H9 (cell line): ENCODE data around the gene TFF1. TPM values are rescaled to one million over a fixed set of nuclear protein-coding genes. Genes with fewer than 3 reads are reported as not detected.

Experiments
- DNase-seq: peaks from one replicate; pipeline ENCODE4 v3.0.0-alpha.2; 2017
- H2AFZ ChIP-seq: one replicate; pipeline ENCODE4 v1.6.1; 2013; ENCODE audit warnings: mild to moderate bottlenecking, low read length, control low read depth, moderate library complexity
- H2AK5ac ChIP-seq: 2 replicates; pipeline ENCODE4 v1.6.1; 2013; ENCODE audit warnings: low read length, control low read depth, mixed read lengths; ENCODE audit not compliant: insufficient read length
- H2BK120ac ChIP-seq: one replicate; pipeline ENCODE4 v1.6.1; 2013; ENCODE audit warnings: low read depth, mild to moderate bottlenecking, low read length, control low read depth, inconsistent platforms; ENCODE audit not compliant: poor library complexity, severe bottlenecking
- H2BK12ac ChIP-seq: 2 replicates; pipeline ENCODE4 v1.6.1; 2013; ENCODE audit warnings: low read length, control low read depth, mixed read lengths, low read depth; ENCODE audit not compliant: insufficient read length
- H2BK15ac ChIP-seq: 2 replicates; pipeline ENCODE4 v1.6.1; 2013; ENCODE audit warnings: low read depth, low read length, control low read depth
- H2BK20ac ChIP-seq: one replicate; pipeline ENCODE4 v1.6.1; 2013; ENCODE audit warnings: low read depth, mild to moderate bottlenecking, low read length, control low read depth, inconsistent platforms; ENCODE audit not compliant: poor library complexity, severe bottlenecking
- H2BK5ac ChIP-seq: 2 replicates; pipeline ENCODE4 v1.6.1; 2013; ENCODE audit warnings: low read length, control low read depth, mixed read lengths; ENCODE audit not compliant: insufficient read length
- H3K14ac ChIP-seq: 2 replicates; pipeline ENCODE4 v1.6.1; 2013; ENCODE audit warnings: low read length, control low read depth; ENCODE audit not compliant: insufficient read depth
- H3K18ac ChIP-seq: 2 replicates; pipeline ENCODE4 v1.6.1; 2013; ENCODE audit warnings: low read depth, mild to moderate bottlenecking, mixed read lengths, low read length, control low read depth; ENCODE audit not compliant: insufficient read length
- H3K23ac ChIP-seq: 2 replicates; pipeline ENCODE4 v1.6.1; 2013; ENCODE audit warnings: low read length, control low read depth, mixed read lengths, low read depth; ENCODE audit not compliant: insufficient read length
- H3K23me2 ChIP-seq: 2 replicates; pipeline ENCODE4 v1.6.1; 2013; ENCODE audit warnings: low read depth, mild to moderate bottlenecking, mixed read lengths, low read length, control low read depth; ENCODE audit not compliant: insufficient read length, poor library complexity, severe bottlenecking
- H3K27ac ChIP-seq: 2 replicates; pipeline ENCODE4 v1.5.1; 2013; ENCODE audit warnings: low read length, control low read depth, mixed read lengths, low read depth; ENCODE audit not compliant: insufficient read length
- H3K27me3 ChIP-seq: 2 replicates; pipeline ENCODE4 v1.6.1; 2013; ENCODE audit warnings: low read length, control low read depth, inconsistent platforms; ENCODE audit not compliant: insufficient read depth
- H3K4ac ChIP-seq: 2 replicates; pipeline ENCODE4 v1.6.1; 2013; ENCODE audit warnings: low read depth, mild to moderate bottlenecking, control low read depth, inconsistent platforms, low read length, moderate library complexity
- H3K4me1 ChIP-seq: 2 replicates; pipeline ENCODE4 v1.6.1; 2013; ENCODE audit warnings: low read length, control low read depth, inconsistent platforms; ENCODE audit not compliant: insufficient read depth
- H3K4me2 ChIP-seq: 2 replicates; pipeline ENCODE4 v1.6.1; 2013; ENCODE audit warnings: low read length, control low read depth, mixed read lengths; ENCODE audit not compliant: insufficient read length, insufficient read depth
- H3K56ac ChIP-seq: 2 replicates; pipeline ENCODE4 v1.6.1; 2013; ENCODE audit warnings: low read depth, mild to moderate bottlenecking, mixed read lengths, low read length, control low read depth; ENCODE audit not compliant: insufficient read length
- H3K79me1 ChIP-seq: 2 replicates; pipeline ENCODE4 v1.6.1; 2013; ENCODE audit warnings: low read depth, mild to moderate bottlenecking, moderate library complexity, low read length, control low read depth, inconsistent platforms; ENCODE audit not compliant: insufficient read depth, poor library complexity, severe bottlenecking
- H3K79me2 ChIP-seq: 2 replicates; pipeline ENCODE4 v1.6.1; 2013; ENCODE audit warnings: low read length, control low read depth, inconsistent platforms; ENCODE audit not compliant: insufficient read depth
- H3K9ac ChIP-seq: 2 replicates; pipeline ENCODE4 v1.6.1; 2013; ENCODE audit warnings: low read length, control low read depth, mixed read lengths; ENCODE audit not compliant: insufficient read length; ENCODE audit errors: extremely low read depth
- H3K9me3 ChIP-seq: one replicate; pipeline ENCODE4 v1.6.1; 2013; ENCODE audit warnings: low read depth, low read length, inconsistent platforms; ENCODE audit not compliant: control insufficient read depth
- H3T11ph ChIP-seq: one replicate; pipeline ENCODE4 v1.6.1; 2013; ENCODE audit warnings: mild to moderate bottlenecking, low read length, control low read depth, inconsistent platforms
- H4K20me1 ChIP-seq: one replicate; pipeline ENCODE4 v1.6.1; 2013; ENCODE audit not compliant: control insufficient read depth, insufficient read length, insufficient read depth
- H4K5ac ChIP-seq: 2 replicates; pipeline ENCODE4 v1.6.1; 2013; ENCODE audit warnings: low read depth, mild to moderate bottlenecking, mixed read lengths, low read length, control low read depth; ENCODE audit not compliant: insufficient read length
- H4K8ac ChIP-seq: replicated peaks from 2 replicates; pipeline ENCODE4 v1.6.1; 2013; ENCODE audit warnings: low read length, control low read depth, mixed read lengths, low read depth; ENCODE audit not compliant: insufficient read length
- H4K91ac ChIP-seq: 2 replicates; pipeline ENCODE4 v1.6.1; 2013; ENCODE audit warnings: low read depth, mild to moderate bottlenecking, moderate library complexity, mixed read lengths, low read length, control low read depth; ENCODE audit not compliant: insufficient read length
- H3K27ac Mint-ChIP-seq, 3 experiments: 2 replicates in 2 of 3; 3 replicates in 1 of 3; pipeline ENCODE4 v1.8.0; 2020 to 2021; ENCODE audit warnings: mixed read lengths in 3 of 3, mild to moderate bottlenecking in 1 of 3, moderate library complexity in 1 of 3
- H3K27me3 Mint-ChIP-seq: 2 replicates; pipeline ENCODE4 v1.8.0; 2021; ENCODE audit warnings: low read depth, mild to moderate bottlenecking, moderate library complexity, mixed read lengths
- H3K36me3 Mint-ChIP-seq, 3 experiments: 2 replicates in 2 of 3; 3 replicates in 1 of 3; pipeline ENCODE4 v1.8.0; 2020 to 2021; ENCODE audit warnings: low read depth in 3 of 3, mixed read lengths in 3 of 3; ENCODE audit not compliant: insufficient read depth in 1 of 3
- H3K4me1 Mint-ChIP-seq, 2 experiments: 2 replicates each; pipeline ENCODE4 v1.8.0; 2020; ENCODE audit warnings: mixed read lengths in 2 of 2
- H3K4me3 Mint-ChIP-seq, 2 experiments: 2 replicates in 1 of 2; 3 replicates in 1 of 2; pipeline ENCODE4 v1.8.0; 2020 to 2021; ENCODE audit warnings: mild to moderate bottlenecking in 2 of 2, mixed read lengths in 2 of 2, moderate library complexity in 1 of 2
- H3K9me3 Mint-ChIP-seq, 2 experiments: 2 replicates in 1 of 2; 3 replicates in 1 of 2; pipeline ENCODE4 v1.8.0; 2020; ENCODE audit warnings: mild to moderate bottlenecking in 2 of 2, mixed read lengths in 2 of 2, moderate library complexity in 1 of 2
- WGBS: extraction: QIAGEN DNeasy Blood & Tissue Kit; methylation state at CpG from one replicate; pipeline ENCODE4 v1.1.7; 2013; ENCODE audit warnings: missing lambda C conversion rate, low lambda C conversion rate, mixed read lengths; ENCODE audit not compliant: insufficient read length; ENCODE audit errors: extremely low coverage; 5-methylcytosine and 5-hydroxymethylcytosine counted together
- total RNA-seq: library from RNA; stranded (reverse); gene quantifications from 2 replicates; pipeline ENCODE4 v1.2.1, GENCODE V29; 2021
- TF ChIP-seq, protein P1 (sequence below): fragments of 200-600 bp; sonication (generic); conservative IDR thresholded peaks from 3 replicates; pipeline ENCODE4 v1.8.0; 2021; ENCODE audit warnings: antibody characterized with exemption, mild to moderate bottlenecking

Gene TFF1
- total RNA-seq, 1 experiment from 2014 or later, result not detected

DNA sequence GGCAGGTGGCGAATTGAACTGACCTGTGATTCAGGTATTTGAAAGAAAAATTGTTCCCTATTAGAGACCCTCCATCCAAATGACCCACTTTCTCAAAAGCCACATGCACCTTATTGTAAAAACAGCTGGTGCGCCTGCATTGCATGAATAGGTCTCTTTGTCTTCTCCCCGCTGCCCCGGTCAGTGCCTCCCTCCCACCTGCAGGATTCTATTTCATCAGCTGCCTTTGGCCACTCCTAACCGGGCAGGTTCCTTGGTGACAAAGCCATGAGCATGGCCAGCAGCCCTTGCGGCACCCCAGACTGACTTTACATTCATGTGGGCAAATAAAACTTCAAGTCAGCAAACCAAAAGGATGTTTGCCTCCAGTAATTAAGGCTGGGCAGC is 23.1 kb upstream of the TFF1 start:
- peak overlapping the region; percentile 82 for H2BK12ac ChIP-seq
- H3K27me3 ChIP-seq, result no peaks in the 10 kb centered on the region
- H2BK15ac ChIP-seq, result no peak overlapping the region
- TF ChIP-seq, protein P1, sequence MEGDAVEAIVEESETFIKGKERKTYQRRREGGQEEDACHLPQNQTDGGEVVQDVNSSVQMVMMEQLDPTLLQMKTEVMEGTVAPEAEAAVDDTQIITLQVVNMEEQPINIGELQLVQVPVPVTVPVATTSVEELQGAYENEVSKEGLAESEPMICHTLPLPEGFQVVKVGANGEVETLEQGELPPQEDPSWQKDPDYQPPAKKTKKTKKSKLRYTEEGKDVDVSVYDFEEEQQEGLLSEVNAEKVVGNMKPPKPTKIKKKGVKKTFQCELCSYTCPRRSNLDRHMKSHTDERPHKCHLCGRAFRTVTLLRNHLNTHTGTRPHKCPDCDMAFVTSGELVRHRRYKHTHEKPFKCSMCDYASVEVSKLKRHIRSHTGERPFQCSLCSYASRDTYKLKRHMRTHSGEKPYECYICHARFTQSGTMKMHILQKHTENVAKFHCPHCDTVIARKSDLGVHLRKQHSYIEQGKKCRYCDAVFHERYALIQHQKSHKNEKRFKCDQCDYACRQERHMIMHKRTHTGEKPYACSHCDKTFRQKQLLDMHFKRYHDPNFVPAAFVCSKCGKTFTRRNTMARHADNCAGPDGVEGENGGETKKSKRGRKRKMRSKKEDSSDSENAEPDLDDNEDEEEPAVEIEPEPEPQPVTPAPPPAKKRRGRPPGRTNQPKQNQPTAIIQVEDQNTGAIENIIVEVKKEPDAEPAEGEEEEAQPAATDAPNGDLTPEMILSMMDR, result no peak
- no peak overlapping the region for H3K9ac ChIP-seq
- no peak overlapping the region for H3K56ac ChIP-seq
- H3K79me2 ChIP-seq, result no peaks in the 10 kb centered on the region
- no peak overlapping the region for H3T11ph ChIP-seq
- DNase-seq, result peak; percentile 46
- H3K27ac Mint-ChIP-seq, result peak overlapping the region; percentile 57 to 89 (median 76); a peak in 5 of 7 replicates
- peak overlapping the region; percentile 10 for H3K18ac ChIP-seq
- H3K27ac ChIP-seq, result no peak overlapping the region
- H3K4me1 ChIP-seq, result peaks cover 6% of the 10 kb centered on the region; the same call in 1 of the 2 replicates
- H4K91ac ChIP-seq, result no peak overlapping the region
- H4K5ac ChIP-seq, result no peak overlapping the region
- H3K4me3 Mint-ChIP-seq, result peak overlapping the region in 1 of 2 experiments; percentile 40; a peak in 2 of 5 replicates
- H4K8ac ChIP-seq, result no peak overlapping the region
- peaks cover 2% of the 10 kb centered on the region for H4K20me1 ChIP-seq
- H3K36me3 Mint-ChIP-seq, result peaks cover 0 to 2% (median 0%) of the 10 kb centered on the region in 3 experiments; a peak in 2 of 7 replicates
- no CpG with 5 or more reads among the region's 6 CpGs for WGBS
- no peak overlapping the region for H2BK5ac ChIP-seq
- H2AFZ ChIP-seq, result no peak overlapping the region
- H3K79me1 ChIP-seq, result no peaks in the 10 kb centered on the region
- H3K4me2 ChIP-seq, result peak overlapping the region; percentile 8
- H3K14ac ChIP-seq, result peak overlapping the region; percentile 41; the same call in 1 of the 2 replicates
- no peak overlapping the region for H3K23ac ChIP-seq
- H2BK20ac ChIP-seq, result no peak overlapping the region
- peaks cover 38 to 40% of the 10 kb centered on the region in 2 experiments for H3K4me1 Mint-ChIP-seq
- H2AK5ac ChIP-seq, result no peak overlapping the region
- H3K9me3 Mint-ChIP-seq, result peaks cover 0 to 7% of the 10 kb centered on the region in 2 experiments; a peak in 1 of 5 replicates
- H3K23me2 ChIP-seq, result no peaks in the 10 kb centered on the region
- H3K4ac ChIP-seq, result no peak overlapping the region
- H3K9me3 ChIP-seq, result no peaks in the 10 kb centered on the region
- peaks cover 25% of the 10 kb centered on the region for H3K27me3 Mint-ChIP-seq
- H2BK120ac ChIP-seq, result no peak overlapping the region
